Measurements from ENCODE around the gene TMEM203. TPM values are rescaled to one million over a fixed set of nuclear protein-coding genes. Genes with fewer than 3 reads are reported as not detected.

The TMEM203 gene
- total RNA-seq, 1 donor from 2014 or later: 47.6 TPM

DNA sequence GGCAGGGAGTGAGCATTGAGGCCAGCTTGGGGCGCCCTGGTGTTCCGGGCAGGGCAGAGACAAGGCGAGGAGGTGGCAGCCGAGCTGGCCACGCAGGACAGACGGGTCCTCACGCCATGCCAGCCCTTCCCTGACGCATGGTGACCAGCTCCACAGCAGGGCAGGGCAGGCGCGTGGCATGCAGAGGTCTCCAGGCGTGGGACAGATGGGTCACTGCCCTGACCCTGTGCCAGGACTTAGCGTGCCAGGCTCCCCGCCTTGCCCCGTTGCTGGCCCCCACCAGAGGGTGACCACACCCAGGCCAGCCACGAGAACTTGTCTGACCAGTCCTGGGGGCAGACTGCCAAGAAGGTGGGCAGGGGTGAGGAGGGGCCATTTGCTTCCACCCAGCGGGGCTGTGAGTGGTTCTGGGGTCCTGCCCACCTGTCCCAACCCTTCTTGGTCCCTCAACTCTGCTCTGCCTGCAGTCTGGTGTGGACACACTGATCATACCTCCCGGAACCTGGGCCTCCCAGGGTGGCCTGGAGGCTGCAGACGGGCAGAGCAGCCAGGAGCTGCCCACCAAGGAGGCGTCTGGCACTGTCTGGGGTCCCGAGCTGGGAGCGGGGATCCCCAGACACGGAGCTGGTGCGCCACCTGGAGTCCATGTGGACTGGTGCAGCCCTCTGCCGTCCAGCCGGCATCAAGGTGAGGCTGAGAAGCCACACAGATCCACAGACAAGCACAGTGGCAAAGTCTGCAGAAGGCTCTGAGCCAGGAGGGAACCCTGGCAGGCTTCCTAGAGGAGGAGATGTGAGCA is 21.8 kb upstream of the TMEM203 start, which contains the start of gene RNF224:
RNF224 (plus strand) TSS at position 449 of the 799 bp plus-strand sequence. CDS start 834 bp downstream, outside the sequence.
- no peak within 1 kb of the TSS for H3K27ac ChIP-seq (replicated peaks)
- peak; percentile 71 for DNase-seq
- peaks cover 23% of the 10 kb centered on the region for H3K4me1 ChIP-seq
- H3K4me3 ChIP-seq: no peak within 1 kb of the TSS
- peaks cover 44% of the 10 kb centered on the region for H3K27me3 ChIP-seq (ENCODE audit: low read depth)
- TF ChIP-seq, protein P1, sequence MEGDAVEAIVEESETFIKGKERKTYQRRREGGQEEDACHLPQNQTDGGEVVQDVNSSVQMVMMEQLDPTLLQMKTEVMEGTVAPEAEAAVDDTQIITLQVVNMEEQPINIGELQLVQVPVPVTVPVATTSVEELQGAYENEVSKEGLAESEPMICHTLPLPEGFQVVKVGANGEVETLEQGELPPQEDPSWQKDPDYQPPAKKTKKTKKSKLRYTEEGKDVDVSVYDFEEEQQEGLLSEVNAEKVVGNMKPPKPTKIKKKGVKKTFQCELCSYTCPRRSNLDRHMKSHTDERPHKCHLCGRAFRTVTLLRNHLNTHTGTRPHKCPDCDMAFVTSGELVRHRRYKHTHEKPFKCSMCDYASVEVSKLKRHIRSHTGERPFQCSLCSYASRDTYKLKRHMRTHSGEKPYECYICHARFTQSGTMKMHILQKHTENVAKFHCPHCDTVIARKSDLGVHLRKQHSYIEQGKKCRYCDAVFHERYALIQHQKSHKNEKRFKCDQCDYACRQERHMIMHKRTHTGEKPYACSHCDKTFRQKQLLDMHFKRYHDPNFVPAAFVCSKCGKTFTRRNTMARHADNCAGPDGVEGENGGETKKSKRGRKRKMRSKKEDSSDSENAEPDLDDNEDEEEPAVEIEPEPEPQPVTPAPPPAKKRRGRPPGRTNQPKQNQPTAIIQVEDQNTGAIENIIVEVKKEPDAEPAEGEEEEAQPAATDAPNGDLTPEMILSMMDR (IDR thresholded peaks at IDR 0.05; ENCODE audit: borderline replicate concordance): peak; percentile 92
- H3K9me3 ChIP-seq (replicated peaks): no peaks in the 10 kb centered on the region
- H3K36me3 ChIP-seq: no peaks in the 10 kb centered on the region
- intact Hi-C loops (cut with micrococcal nuclease): loop anchor here (5.0 kb wide), 1 partner anchor 105 kb away; no protein-coding TSS in a partner anchor

DNA sequence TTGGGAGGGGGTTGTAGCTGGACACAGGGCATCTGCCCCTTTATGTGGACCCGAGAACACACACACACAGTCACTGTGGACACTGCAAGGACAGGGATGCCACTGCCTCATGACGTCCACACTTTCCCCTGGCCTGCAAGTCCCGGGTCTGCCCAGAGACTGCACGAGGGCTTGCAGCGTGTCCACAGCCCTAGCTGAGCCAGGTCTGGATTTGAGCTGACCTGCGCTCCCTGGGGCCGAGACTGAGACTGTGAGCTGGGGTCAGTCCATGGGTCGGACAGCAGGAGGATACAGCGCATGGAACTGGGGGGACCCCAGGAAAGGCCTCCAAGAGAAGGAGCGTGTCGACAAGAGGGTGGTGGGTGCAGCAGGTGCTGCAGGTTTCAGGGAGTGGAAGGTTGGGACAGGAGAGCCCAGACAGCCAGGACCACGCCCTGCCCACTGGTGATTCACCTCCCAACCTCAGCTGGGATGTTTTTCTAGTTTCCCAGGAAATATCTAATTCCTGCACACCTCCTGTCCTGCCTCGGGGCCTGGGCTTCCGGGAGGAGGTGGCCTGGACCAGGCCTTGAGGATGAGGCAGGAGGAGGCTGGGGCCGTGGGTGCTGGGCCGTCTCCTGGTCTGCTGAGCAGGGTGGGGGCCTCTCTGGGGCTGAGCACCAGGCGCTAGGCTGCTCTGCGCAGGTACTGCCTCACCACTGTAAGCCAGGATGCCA is 21.0 kb upstream of the TMEM203 start:
- intact Hi-C loops (cut with micrococcal nuclease): loop anchor here (5.0 kb wide), 1 partner anchor 104 kb away; no protein-coding TSS in a partner anchor
- TF ChIP-seq, protein P1 (IDR thresholded peaks at IDR 0.05; ENCODE audit: borderline replicate concordance): no peak
- Histone ChIP-seq H3K9me3 (replicated peaks) (no peaks in the 10 kb centered on the region), H3K27me3 (ENCODE audit: low read depth) (peaks cover 36% of the 10 kb centered on the region), H3K36me3 (no peaks in the 10 kb centered on the region), H3K27ac (replicated peaks) (no peak overlapping the region), H3K4me3 (no peak overlapping the region), H3K4me1 (peaks cover 27% of the 10 kb centered on the region)
- DNase-seq: no peak

DNA sequence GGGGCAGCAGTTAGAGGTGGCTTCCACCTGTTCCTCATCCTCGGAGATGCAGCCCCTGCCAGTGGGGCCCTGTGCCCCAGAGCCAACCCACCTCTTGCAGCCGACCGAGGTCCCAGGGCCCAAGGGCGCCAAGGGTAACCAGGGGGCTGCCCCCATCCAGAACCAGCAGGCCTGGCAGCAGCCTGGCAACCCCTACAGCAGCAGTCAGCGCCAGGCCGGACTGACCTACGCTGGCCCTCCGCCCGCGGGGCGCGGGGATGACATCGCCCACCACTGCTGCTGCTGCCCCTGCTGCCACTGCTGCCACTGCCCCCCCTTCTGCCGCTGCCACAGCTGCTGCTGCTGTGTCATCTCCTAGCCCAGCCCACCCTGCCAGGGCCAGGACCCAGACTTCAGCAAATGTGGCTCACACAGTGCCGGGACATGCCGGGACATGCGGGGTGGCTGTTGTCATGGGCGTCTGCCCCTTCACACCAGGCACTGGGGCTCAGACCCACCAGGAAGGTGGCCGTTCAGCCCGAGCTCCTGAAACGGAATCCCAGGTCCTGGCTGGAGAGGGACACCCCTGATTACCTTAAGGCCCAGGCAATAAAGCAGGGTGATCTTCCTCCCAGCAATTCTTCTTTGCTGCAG is 20.4 kb upstream of the TMEM203 start:
- DNase-seq: no peak

DNA sequence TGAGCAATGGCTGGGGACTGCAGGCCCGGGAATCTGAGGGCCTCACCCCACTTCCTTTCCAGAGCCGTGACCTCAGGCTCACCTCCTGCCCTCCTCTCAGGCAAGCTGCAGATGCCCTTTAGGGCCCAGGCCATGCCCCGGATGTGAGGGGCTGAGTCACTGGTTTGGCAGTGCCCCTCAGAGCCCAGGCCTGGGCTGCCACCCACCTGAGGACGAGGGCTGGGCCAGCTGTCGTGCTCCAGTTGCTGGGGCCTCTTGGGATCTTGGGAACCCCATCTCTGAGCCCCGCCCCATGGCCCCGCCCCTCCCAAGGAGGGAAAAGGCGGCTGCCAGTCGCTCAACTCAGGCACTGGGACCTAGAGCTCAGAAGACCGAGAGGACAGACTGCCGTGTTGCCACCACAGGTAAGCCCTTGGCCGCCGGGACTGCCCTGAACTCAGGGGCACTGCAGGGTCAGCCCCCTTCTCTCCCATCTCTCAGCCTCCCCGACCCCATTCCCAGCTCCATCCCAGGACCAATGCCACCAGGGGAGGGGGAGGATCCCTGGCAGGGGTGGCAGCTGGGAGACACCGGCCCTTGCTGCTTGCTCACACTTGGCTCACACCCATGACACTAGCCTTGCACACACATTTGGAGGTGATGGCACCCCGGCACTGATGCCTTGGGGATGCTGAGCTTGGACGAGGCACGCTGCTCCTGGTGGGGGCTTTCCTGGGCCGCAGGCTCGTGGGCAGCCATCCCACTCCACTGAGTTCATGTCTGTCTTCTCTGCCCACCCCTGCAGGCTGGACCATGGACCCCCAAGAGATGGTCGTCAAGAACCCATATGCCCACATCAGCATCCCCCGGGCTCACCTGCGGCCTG is 19.6 kb upstream of the TMEM203 start, which contains the start of gene CYSRT1:
CYSRT1 (plus strand) TSS at position 345 of the 865 bp plus-strand sequence; CDS start at position 793, 448 bp downstream.
- Histone ChIP-seq H3K36me3 (no peaks in the 10 kb centered on the region), H3K9me3 (replicated peaks) (no peaks in the 10 kb centered on the region), H3K27ac (replicated peaks) (peak within 1 kb of the TSS; percentile 96), H3K4me1 (peaks cover 38% of the 10 kb centered on the region), H3K27me3 (ENCODE audit: low read depth) (peaks cover 22% of the 10 kb centered on the region), H3K4me3 (peak within 1 kb of the TSS; percentile 91)
- DNase-seq: no peak
- TF ChIP-seq, protein P1 (IDR thresholded peaks at IDR 0.05; ENCODE audit: borderline replicate concordance): no peak
- intact Hi-C loops (cut with micrococcal nuclease): loop anchor here (5.0 kb wide), 1 partner anchor 103 kb away; no protein-coding TSS in a partner anchor

More for the DNA sequence above, 20.4 kb upstream of the TMEM203 start:
- no peak overlapping the region for H3K4me3 ChIP-seq
- TF ChIP-seq, protein P1 (IDR thresholded peaks at IDR 0.05; ENCODE audit: borderline replicate concordance): no peak
- peaks cover 32% of the 10 kb centered on the region for H3K4me1 ChIP-seq
- peaks cover 29% of the 10 kb centered on the region for H3K27me3 ChIP-seq (ENCODE audit: low read depth)
- no peaks in the 10 kb centered on the region for H3K36me3 ChIP-seq
- intact Hi-C loops (cut with micrococcal nuclease): loop anchor here (5.0 kb wide), 1 partner anchor 104 kb away; no protein-coding TSS in a partner anchor
- H3K9me3 ChIP-seq (replicated peaks): no peaks in the 10 kb centered on the region
- no peak overlapping the region for H3K27ac ChIP-seq (replicated peaks)

Data from left ventricle myocardium inferior (tissue), 1 donor.